SU-DHL-6 (cell line): ENCODE measurements around the gene FBXW7.

Source experiments
- EZH2phosphoT487 ChIP-seq: fragments of 200-600 bp; sonication (generic), shearing (Covaris generic); conservative IDR thresholded peaks from 2 replicates; pipeline ENCODE4 v1.6.1; 2018; ENCODE audit warnings: mild to moderate bottlenecking, antibody characterized with exemption, low read length, moderate library complexity, mixed read lengths
- TF ChIP-seq, protein P1 (sequence below): fragments of 200-600 bp; sonication (generic); IDR thresholded peaks from one replicate; pipeline ENCODE4 v1.5.1; 2017; ENCODE audit warnings: antibody characterized with exemption, mild to moderate bottlenecking, low read length, moderate library complexity; ENCODE audit not compliant: insufficient read depth, poor library complexity, severe bottlenecking

GRCh38 chr4:152540293-152540674 lies 4.4 kb upstream of the FBXW7 start:
- TF ChIP-seq, protein P1, sequence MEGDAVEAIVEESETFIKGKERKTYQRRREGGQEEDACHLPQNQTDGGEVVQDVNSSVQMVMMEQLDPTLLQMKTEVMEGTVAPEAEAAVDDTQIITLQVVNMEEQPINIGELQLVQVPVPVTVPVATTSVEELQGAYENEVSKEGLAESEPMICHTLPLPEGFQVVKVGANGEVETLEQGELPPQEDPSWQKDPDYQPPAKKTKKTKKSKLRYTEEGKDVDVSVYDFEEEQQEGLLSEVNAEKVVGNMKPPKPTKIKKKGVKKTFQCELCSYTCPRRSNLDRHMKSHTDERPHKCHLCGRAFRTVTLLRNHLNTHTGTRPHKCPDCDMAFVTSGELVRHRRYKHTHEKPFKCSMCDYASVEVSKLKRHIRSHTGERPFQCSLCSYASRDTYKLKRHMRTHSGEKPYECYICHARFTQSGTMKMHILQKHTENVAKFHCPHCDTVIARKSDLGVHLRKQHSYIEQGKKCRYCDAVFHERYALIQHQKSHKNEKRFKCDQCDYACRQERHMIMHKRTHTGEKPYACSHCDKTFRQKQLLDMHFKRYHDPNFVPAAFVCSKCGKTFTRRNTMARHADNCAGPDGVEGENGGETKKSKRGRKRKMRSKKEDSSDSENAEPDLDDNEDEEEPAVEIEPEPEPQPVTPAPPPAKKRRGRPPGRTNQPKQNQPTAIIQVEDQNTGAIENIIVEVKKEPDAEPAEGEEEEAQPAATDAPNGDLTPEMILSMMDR: no peak
- no peak for TF ChIP-seq EZH2phosphoT487
